H1 (cell line): ENCODE results near the gene SORCS3.

Source experiments
- CTBP2 ChIP-seq: IDR thresholded peaks from 2 replicates; pipeline ENCODE4 v1.7.0; 2011; ENCODE audit warnings: borderline replicate concordance, mild to moderate bottlenecking, moderate library complexity, mixed read lengths, low read length; ENCODE audit not compliant: insufficient read depth, insufficient read length
- EZH2 ChIP-seq: fragments of 200-600 bp; sonication (generic); IDR thresholded peaks from 2 replicates; pipeline ENCODE4 v1.7.1; 2012; ENCODE audit warnings: low read depth, mild to moderate bottlenecking, moderate library complexity, low read length, inconsistent platforms; ENCODE audit not compliant: severe bottlenecking
- FOSL1 ChIP-seq: IDR thresholded peaks from 2 replicates; pipeline ENCODE4 v1.6.1; 2011; ENCODE audit warnings: mild to moderate bottlenecking, low read depth, low read length, moderate library complexity; ENCODE audit not compliant: insufficient read depth
- KDM1A ChIP-seq: fragments of 200-600, 300-600 bp; sonication (generic); IDR thresholded peaks from 2 replicates; pipeline ENCODE4 v1.7.1; 2016; ENCODE audit warnings: mild to moderate bottlenecking, low read length, borderline replicate concordance
- POLR2A ChIP-seq, 2 experiments: IDR thresholded peaks; 1 replicate in 1 of 2; 2 replicates in 1 of 2; pipeline ENCODE4 v1.6.1; 2011; ENCODE audit warnings: low read depth in 2 of 2, low read length in 2 of 2, mild to moderate bottlenecking in 2 of 2; ENCODE audit errors: control extremely low read depth in 1 of 2
- POLR2AphosphoS5 ChIP-seq: IDR thresholded peaks from 2 replicates; pipeline ENCODE4 v1.6.1; 2011; ENCODE audit warnings: low read depth, low read length
- SIN3A ChIP-seq, 2 experiments: IDR thresholded peaks in 1 of 2; conservative IDR thresholded peaks in 1 of 2; 2 replicates each; pipeline ENCODE4 v1.6.1; 2011 to 2012; ENCODE audit warnings: low read length in 2 of 2, improper control_type of control experiment in 1 of 2, low read depth in 1 of 2, mild to moderate bottlenecking in 1 of 2
- SP2 ChIP-seq: IDR thresholded peaks from 2 replicates; pipeline ENCODE4 v1.6.1; 2012; ENCODE audit warnings: mild to moderate bottlenecking, low read length, inconsistent platforms
- SRF ChIP-seq: IDR thresholded peaks from 2 replicates; pipeline ENCODE4 v1.6.1; 2011; ENCODE audit warnings: mild to moderate bottlenecking, low read depth, low read length, moderate library complexity
- TAF1 ChIP-seq: IDR thresholded peaks from 2 replicates; pipeline ENCODE4 v1.6.1; 2011; ENCODE audit warnings: mild to moderate bottlenecking, low read depth, low read length
- TEAD4 ChIP-seq: IDR thresholded peaks from 2 replicates; pipeline ENCODE4 v1.6.1; 2012; ENCODE audit warnings: low read depth, low read length, inconsistent platforms, mixed read lengths
- YY1 ChIP-seq: IDR thresholded peaks from 2 replicates; pipeline ENCODE4 v1.6.1; 2011; ENCODE audit warnings: low read depth, mild to moderate bottlenecking, low read length
- TF ChIP-seq, protein P1 (sequence below), 3 experiments: IDR thresholded peaks; 1 replicate in 2 of 3; 2 replicates in 1 of 3; pipeline versions ENCODE4 v1.5.1 to v1.6.1; 2011; ENCODE audit warnings: low read length in 3 of 3, mild to moderate bottlenecking in 3 of 3, inconsistent platforms in 2 of 3, low read depth in 1 of 3, moderate library complexity in 1 of 3; ENCODE audit not compliant: insufficient read depth in 1 of 3; ENCODE audit errors: control extremely low read depth in 1 of 3
- TF ChIP-seq, protein P2 (sequence below): IDR thresholded peaks from 2 replicates; pipeline ENCODE4 v1.6.1; 2012; ENCODE audit warnings: inconsistent platforms

DNA sequence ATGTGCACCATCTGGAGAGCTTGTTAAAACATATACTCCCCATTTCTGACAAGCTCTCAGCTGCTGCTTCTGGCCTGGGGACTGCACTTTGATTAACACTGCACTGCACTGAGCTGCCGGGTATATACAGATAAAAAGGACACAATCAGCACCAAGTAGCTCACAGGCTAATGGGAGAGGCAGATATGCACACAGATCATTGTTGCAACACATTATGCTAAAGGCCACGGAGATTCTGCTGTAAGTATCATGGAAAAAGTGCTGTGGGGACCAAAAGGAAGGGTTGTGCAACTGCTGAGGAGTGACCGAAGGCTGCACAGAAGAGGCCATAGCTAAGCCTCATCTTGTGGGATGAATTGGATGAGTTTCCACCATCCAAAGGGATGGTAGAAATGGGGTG lies 455.2 kb downstream of the SORCS3 start:
- no peak for TF ChIP-seq TAF1
- TF ChIP-seq, protein P1, sequence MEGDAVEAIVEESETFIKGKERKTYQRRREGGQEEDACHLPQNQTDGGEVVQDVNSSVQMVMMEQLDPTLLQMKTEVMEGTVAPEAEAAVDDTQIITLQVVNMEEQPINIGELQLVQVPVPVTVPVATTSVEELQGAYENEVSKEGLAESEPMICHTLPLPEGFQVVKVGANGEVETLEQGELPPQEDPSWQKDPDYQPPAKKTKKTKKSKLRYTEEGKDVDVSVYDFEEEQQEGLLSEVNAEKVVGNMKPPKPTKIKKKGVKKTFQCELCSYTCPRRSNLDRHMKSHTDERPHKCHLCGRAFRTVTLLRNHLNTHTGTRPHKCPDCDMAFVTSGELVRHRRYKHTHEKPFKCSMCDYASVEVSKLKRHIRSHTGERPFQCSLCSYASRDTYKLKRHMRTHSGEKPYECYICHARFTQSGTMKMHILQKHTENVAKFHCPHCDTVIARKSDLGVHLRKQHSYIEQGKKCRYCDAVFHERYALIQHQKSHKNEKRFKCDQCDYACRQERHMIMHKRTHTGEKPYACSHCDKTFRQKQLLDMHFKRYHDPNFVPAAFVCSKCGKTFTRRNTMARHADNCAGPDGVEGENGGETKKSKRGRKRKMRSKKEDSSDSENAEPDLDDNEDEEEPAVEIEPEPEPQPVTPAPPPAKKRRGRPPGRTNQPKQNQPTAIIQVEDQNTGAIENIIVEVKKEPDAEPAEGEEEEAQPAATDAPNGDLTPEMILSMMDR (IDR thresholded peaks at IDR 0.05; ENCODE audit: control extremely low read depth in 1 of 3, insufficient read depth in 1 of 3, low read depth in 1 of 3, low read length in 3 of 3): no peak
- TF ChIP-seq POLR2A (IDR thresholded peaks at IDR 0.05; ENCODE audit: control extremely low read depth in 1 of 2, low read depth in 2 of 2, low read length in 2 of 2): no peak
- TF ChIP-seq POLR2AphosphoS5: no peak
- no peak for TF ChIP-seq SIN3A (conservative IDR thresholded peaks at IDR 0.05 in 1 of 2, IDR thresholded peaks at IDR 0.05 in 1 of 2; ENCODE audit: low read depth in 1 of 2, low read length in 2 of 2)
- no peak for TF ChIP-seq SRF
- no peak for TF ChIP-seq SP2
- no peak for TF ChIP-seq TEAD4
- no peak for TF ChIP-seq CTBP2
- TF ChIP-seq KDM1A: no peak
- TF ChIP-seq YY1: no peak
- no peak for TF ChIP-seq FOSL1
- TF ChIP-seq, protein P2, sequence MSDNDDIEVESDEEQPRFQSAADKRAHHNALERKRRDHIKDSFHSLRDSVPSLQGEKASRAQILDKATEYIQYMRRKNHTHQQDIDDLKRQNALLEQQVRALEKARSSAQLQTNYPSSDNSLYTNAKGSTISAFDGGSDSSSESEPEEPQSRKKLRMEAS: no peak
- TF ChIP-seq EZH2: no peak
